ENCODE measurements around the gene CCDC192.
"Not testable (repeated sequence)": the region's sequence is repeated elsewhere in the genome, so short reads cannot be mapped to it uniquely, and the experiment has no call there.

Gene CCDC192

DNA sequence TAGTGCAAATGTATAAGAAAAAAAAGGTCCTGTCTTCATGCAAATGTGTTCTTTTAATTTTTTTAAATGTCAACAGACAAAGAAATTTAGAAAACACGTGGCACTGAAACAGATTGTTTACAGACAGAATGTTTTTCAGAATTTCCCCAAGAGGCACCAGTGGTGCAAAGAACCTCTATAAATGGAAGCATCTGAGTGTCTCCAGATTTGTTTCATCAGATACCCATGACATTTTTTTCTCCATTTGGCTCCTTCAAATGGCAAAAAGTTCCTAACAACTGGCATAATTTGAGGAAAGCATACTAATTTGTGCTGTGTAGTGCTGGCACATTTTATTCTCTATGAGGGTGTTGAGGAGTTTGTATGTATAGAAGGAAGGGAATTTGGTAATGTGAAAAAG, 15.0 kb downstream of the CCDC192 start:
- Histone ChIP-seq H3K27me3 (replicated peaks; ENCODE audit: control insufficient read depth, insufficient read depth, low read length) (no peaks in the 10 kb centered on the region), H3K4me3 (replicated peaks; ENCODE audit: low read depth, low read length) (no peak overlapping the region), H3K36me3 (ENCODE audit: control insufficient read depth, insufficient read depth, low read length) (no peaks in the 10 kb centered on the region)
- no peak for DNase-seq (ENCODE audit: extremely low read depth, insufficient read length)
- TF ChIP-seq CTCF (IDR thresholded peaks at IDR 0.05; ENCODE audit: insufficient read depth, low read length, poor library complexity, severe bottlenecking) = no peak

DNA sequence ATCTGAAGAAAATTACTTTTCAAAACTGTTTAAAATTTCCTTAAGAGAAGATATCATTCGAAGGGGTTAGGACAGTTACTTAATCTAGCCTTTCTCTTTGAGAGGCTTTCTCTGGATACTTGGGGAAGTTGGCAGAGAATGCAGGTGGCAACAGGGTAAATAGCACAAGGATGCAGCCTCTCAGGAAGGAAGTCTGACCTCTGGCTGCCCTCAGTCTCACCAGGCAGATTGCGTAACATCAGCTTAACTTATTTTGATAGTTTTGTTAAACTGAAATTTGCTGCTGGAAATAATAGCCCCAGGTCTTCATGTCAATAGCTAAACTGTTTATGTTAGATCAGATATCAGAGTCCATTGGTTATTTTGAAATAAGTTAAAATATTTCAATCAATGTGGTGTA, 20.4 kb downstream of the CCDC192 start:
- H3K36me3 ChIP-seq (ENCODE audit: control insufficient read depth, insufficient read depth, low read length) = no peaks in the 10 kb centered on the region
- H3K27me3 ChIP-seq (replicated peaks; ENCODE audit: control insufficient read depth, insufficient read depth, low read length) = no peaks in the 10 kb centered on the region
- DNase-seq (ENCODE audit: extremely low read depth, insufficient read length) = no peak
- no peak for TF ChIP-seq CTCF (IDR thresholded peaks at IDR 0.05; ENCODE audit: insufficient read depth, low read length, poor library complexity, severe bottlenecking)
- H3K4me3 ChIP-seq (replicated peaks; ENCODE audit: low read depth, low read length) = no peak overlapping the region

DNA sequence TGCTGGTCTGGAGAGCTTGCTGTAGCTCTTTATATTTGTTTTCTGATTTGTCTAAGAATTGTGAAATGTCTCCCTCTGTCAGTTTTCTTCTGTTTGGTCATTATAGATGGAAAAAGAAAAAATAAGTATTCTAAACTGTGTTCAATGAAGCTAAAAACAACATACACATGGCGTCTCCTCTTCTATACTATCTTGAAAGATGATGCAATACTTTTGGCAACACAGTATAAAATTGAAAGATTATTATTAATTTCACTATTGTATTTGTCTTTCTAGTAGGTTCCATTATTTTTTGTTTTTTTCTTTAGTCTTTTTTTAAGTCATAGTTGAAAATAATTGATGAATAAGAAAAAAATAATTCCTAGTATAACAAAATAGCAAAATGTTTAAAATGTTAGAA, 22.5 kb downstream of the CCDC192 start:
- no peak for TF ChIP-seq CTCF (IDR thresholded peaks at IDR 0.05; ENCODE audit: insufficient read depth, low read length, poor library complexity, severe bottlenecking)
- DNase-seq (ENCODE audit: extremely low read depth, insufficient read length) = no peak
- H3K36me3 ChIP-seq (ENCODE audit: control insufficient read depth, insufficient read depth, low read length) = no peaks in the 10 kb centered on the region
- no peak overlapping the region for H3K4me3 ChIP-seq (replicated peaks; ENCODE audit: low read depth, low read length)
- no peaks in the 10 kb centered on the region for H3K27me3 ChIP-seq (replicated peaks; ENCODE audit: control insufficient read depth, insufficient read depth, low read length)

- no peak overlapping the region for H3K4me3 ChIP-seq (replicated peaks; ENCODE audit: low read depth, low read length)
- H3K27me3 ChIP-seq (replicated peaks; ENCODE audit: control insufficient read depth, insufficient read depth, low read length) = no peaks in the 10 kb centered on the region
- TF ChIP-seq CTCF (IDR thresholded peaks at IDR 0.05; ENCODE audit: insufficient read depth, low read length, poor library complexity, severe bottlenecking) = no peak
- DNase-seq (ENCODE audit: extremely low read depth, insufficient read length) = no peak
- H3K36me3 ChIP-seq (ENCODE audit: control insufficient read depth, insufficient read depth, low read length) = no peaks in the 10 kb centered on the region
Measured at GRCh38 chr5:127732963-127733362, 29.8 kb downstream of the CCDC192 start.

DNA sequence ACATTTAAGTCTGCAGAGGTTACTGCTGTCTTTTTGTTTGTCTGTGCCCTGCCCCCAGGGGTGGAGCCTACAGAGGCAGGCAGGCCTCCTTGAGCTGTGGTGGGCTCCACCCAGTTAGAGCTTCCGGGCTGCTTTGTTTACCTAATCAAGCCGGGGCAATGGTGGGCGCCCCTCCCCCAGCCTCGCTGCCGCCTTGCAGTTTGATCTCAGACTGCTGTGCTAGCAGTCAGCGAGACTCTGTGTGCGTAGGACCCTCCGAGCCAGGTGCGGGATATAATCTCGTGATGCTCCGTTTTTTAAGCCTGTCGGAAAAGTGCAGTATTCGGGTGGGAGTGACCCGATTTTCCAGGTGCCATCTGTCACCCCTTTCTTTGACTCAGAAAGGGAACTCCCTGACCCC, 36.2 kb downstream of the CCDC192 start:
- not testable (repeated sequence) for DNase-seq (ENCODE audit: extremely low read depth, insufficient read length); H3K27me3 ChIP-seq (replicated peaks; ENCODE audit: control insufficient read depth, insufficient read depth, low read length); H3K4me3 ChIP-seq (replicated peaks; ENCODE audit: low read depth, low read length); H3K36me3 ChIP-seq (ENCODE audit: control insufficient read depth, insufficient read depth, low read length)

DNA sequence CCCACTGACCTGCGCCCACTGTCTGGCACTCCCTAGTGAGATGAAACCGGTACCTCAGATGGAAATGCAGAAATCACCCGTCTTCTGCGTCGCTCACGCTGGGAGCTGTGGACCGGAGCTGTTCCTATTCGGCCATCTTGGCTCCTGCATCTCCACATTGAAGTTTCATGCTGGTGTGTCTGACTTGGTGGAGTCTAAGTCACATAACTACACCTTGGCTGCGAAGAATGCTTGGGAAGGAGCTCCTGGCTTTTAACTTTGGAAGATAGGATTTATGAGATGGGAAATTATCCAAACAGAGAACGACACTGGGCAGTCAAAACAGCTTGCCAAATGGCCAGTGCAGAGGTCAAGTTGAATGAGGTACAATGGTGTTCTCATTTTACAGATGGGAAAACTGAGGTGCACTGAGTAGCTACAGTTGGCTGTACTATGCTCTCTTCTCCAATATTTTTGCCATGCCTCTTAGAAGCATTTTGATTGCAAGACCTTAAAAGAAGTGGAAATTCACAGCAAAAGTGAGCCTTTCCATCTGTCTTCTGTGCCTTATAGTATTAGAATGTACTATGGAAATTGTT, 36.7 kb downstream of the CCDC192 start:
- Histone ChIP-seq H3K4me3 (replicated peaks; ENCODE audit: low read depth, low read length) (no peak overlapping the region), H3K27me3 (replicated peaks; ENCODE audit: control insufficient read depth, insufficient read depth, low read length) (no peaks in the 10 kb centered on the region), H3K36me3 (ENCODE audit: control insufficient read depth, insufficient read depth, low read length) (no peaks in the 10 kb centered on the region)
- DNase-seq (ENCODE audit: extremely low read depth, insufficient read length) = no peak
- TF ChIP-seq CTCF (IDR thresholded peaks at IDR 0.05; ENCODE audit: insufficient read depth, low read length, poor library complexity, severe bottlenecking) = no peak

Measured in GM06990 (cell line).